Neuronal stem cell (in vitro differentiated cells): ENCODE results near the gene CEBPB.

Experiments used
- DNase-seq: peaks from one replicate; pipeline ENCODE4 v3.0.0-alpha.2; 2013; ENCODE audit warnings: low spot score
- H2AFZ ChIP-seq: one replicate; pipeline ENCODE4 v1.6.1; 2013; ENCODE audit warnings: mild to moderate bottlenecking, low read length, inconsistent platforms
- H2AK5ac ChIP-seq: 2 replicates; pipeline ENCODE4 v1.6.1; 2013; ENCODE audit warnings: low read depth, mild to moderate bottlenecking, inconsistent platforms, low read length, moderate library complexity, mixed read lengths
- H2BK120ac ChIP-seq: 2 replicates; pipeline ENCODE4 v1.6.1; 2013; ENCODE audit warnings: low read depth, mild to moderate bottlenecking, inconsistent platforms, low read length, moderate library complexity, mixed read lengths
- H2BK12ac ChIP-seq: one replicate; pipeline ENCODE4 v1.6.1; 2013; ENCODE audit warnings: low read length, inconsistent platforms
- H2BK15ac ChIP-seq: 2 replicates; pipeline ENCODE4 v1.6.1; 2013; ENCODE audit warnings: mild to moderate bottlenecking, low read length, inconsistent platforms, mixed read lengths
- H2BK5ac ChIP-seq: one replicate; pipeline ENCODE4 v1.6.1; 2013; ENCODE audit warnings: inconsistent platforms, mild to moderate bottlenecking, low read length, moderate library complexity
- H3K14ac ChIP-seq: one replicate; pipeline ENCODE4 v1.6.1; 2013; ENCODE audit warnings: low read length, inconsistent platforms
- H3K18ac ChIP-seq: 2 replicates; pipeline ENCODE4 v1.6.1; 2013; ENCODE audit warnings: low read length, inconsistent platforms
- H3K23ac ChIP-seq: 2 replicates; pipeline ENCODE4 v1.6.1; 2013; ENCODE audit warnings: low read depth, mild to moderate bottlenecking, mixed read lengths, low read length, inconsistent platforms; ENCODE audit not compliant: poor library complexity
- H3K27ac ChIP-seq: replicated peaks from 3 replicates; pipeline ENCODE4 v1.5.1; 2013; ENCODE audit warnings: low read length, inconsistent platforms
- H3K27me3 ChIP-seq, 3 experiments: 2 replicates each; pipeline ENCODE4 v1.6.1; 2013; ENCODE audit warnings: low read length in 3 of 3, mild to moderate bottlenecking in 2 of 3, inconsistent platforms in 1 of 3, low read depth in 1 of 3, mixed read lengths in 1 of 3, moderate library complexity in 1 of 3; ENCODE audit not compliant: control insufficient read depth in 3 of 3, insufficient read depth in 3 of 3
- H3K36me3 ChIP-seq, 2 donors: replicated peaks in 1 of 2; 2 replicates each; pipeline ENCODE4 v1.6.1; 2013; ENCODE audit warnings: low read length in 2 of 2; ENCODE audit not compliant: control insufficient read depth in 2 of 2, insufficient read depth in 2 of 2
- H3K4ac ChIP-seq: 2 replicates; pipeline ENCODE4 v1.6.1; 2013; ENCODE audit warnings: inconsistent platforms, mild to moderate bottlenecking, low read length, moderate library complexity
- H3K4me1 ChIP-seq, 2 donors: 1 replicate in 1 of 2; 2 replicates in 1 of 2; pipeline ENCODE4 v1.6.1; 2013; ENCODE audit warnings: low read length in 2 of 2, low read depth in 1 of 2; ENCODE audit not compliant: control insufficient read depth in 2 of 2, insufficient read depth in 1 of 2
- H3K4me2 ChIP-seq: one replicate; pipeline ENCODE4 v1.6.1; 2013; ENCODE audit warnings: mild to moderate bottlenecking, low read length, inconsistent platforms; ENCODE audit not compliant: insufficient read depth, poor library complexity, severe bottlenecking
- H3K4me3 ChIP-seq, 2 donors: 2 replicates each; pipeline ENCODE4 v1.5.1; 2013; ENCODE audit warnings: low read length in 2 of 2, mild to moderate bottlenecking in 2 of 2, inconsistent platforms in 1 of 2, moderate library complexity in 1 of 2
- H3K79me1 ChIP-seq: one replicate; pipeline ENCODE4 v1.6.1; 2013; ENCODE audit warnings: low read depth, mild to moderate bottlenecking, inconsistent platforms, low read length, moderate library complexity
- H3K9ac ChIP-seq: one replicate; pipeline ENCODE4 v1.6.1; 2013; ENCODE audit warnings: mild to moderate bottlenecking, low read depth, low read length, inconsistent platforms; ENCODE audit not compliant: poor library complexity
- H3K9me3 ChIP-seq, 2 donors: replicated peaks in 1 of 2; 2 replicates each; pipeline versions ENCODE3 to v1.6.1; 2013; ENCODE audit warnings: low read length in 2 of 2, mild to moderate bottlenecking in 2 of 2, inconsistent platforms in 1 of 2, low read depth in 1 of 2, mixed read lengths in 1 of 2, moderate library complexity in 1 of 2; ENCODE audit not compliant: control insufficient read depth in 2 of 2, insufficient read depth in 1 of 2
- H4K8ac ChIP-seq: one replicate; pipeline ENCODE4 v1.6.1; 2013; ENCODE audit warnings: low read depth, mild to moderate bottlenecking, inconsistent platforms, low read length, moderate library complexity
- H4K91ac ChIP-seq: one replicate; pipeline ENCODE4 v1.6.1; 2013; ENCODE audit warnings: low read length, low read depth, mild to moderate bottlenecking, inconsistent platforms; ENCODE audit not compliant: poor library complexity
- WGBS, 2 donors: extraction: QIAGEN DNeasy Blood & Tissue Kit; methylation state at CpG; one replicate each; pipeline ENCODE4 v1.1.7; 2013; ENCODE audit warnings: missing lambda C conversion rate in 2 of 2, mixed read lengths in 1 of 2; ENCODE audit not compliant: insufficient read length in 2 of 2, insufficient replicate concordance in 1 of 2; ENCODE audit errors: extremely low coverage in 2 of 2; 5-methylcytosine and 5-hydroxymethylcytosine counted together

Gene CEBPB

DNA sequence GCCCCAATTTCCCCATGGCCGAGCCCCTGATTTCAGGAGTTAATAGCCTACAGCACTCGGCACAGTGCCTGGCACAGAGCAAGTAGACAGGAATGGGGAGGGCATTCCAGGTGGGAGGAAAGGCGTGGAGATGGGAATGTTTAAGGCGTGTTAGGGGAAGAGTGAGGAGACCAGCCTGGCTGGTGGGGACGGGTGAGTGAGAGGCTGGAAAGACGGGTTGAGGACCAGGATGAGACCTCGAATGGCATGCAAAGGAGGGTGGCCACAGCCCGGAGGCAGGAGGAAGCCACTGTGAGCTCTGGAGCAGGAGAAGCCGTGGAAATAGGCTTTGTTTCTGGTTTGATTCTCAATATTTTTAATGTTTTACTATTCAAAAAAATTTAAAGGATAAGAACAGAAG, 49.5 kb downstream of the CEBPB start:
- Histone ChIP-seq H3K18ac (no peak overlapping the region), H3K4ac (no peak overlapping the region), H3K4me2 (no peak overlapping the region), H3K23ac (no peak overlapping the region), H3K79me1 (peaks cover 2% of the 10 kb centered on the region), H2AK5ac (peak overlapping the region; percentile 60), H3K9ac (no peak overlapping the region), H4K8ac (no peak overlapping the region), H3K4me1 (peaks cover 0 to 2% of the 10 kb centered on the region in 2 donors), H3K27me3 (no peaks in the 10 kb centered on the region), H2BK12ac (no peak overlapping the region), H4K91ac (no peak overlapping the region), H3K9me3 (no peaks in the 10 kb centered on the region), H2AFZ (no peak overlapping the region), H2BK15ac (no peak overlapping the region), H2BK5ac (no peak overlapping the region), H3K36me3 (no peaks in the 10 kb centered on the region), H2BK120ac (no peak overlapping the region), H3K4me3 (no peak overlapping the region), H3K14ac (no peak overlapping the region), H3K27ac (no peak overlapping the region)
- 100% methylated on average over 2 of the region's 9 CpGs; no CpG with 5 or more reads in 1 of the 2 donors for WGBS, 2 donors
- DNase-seq, result no peak

DNA sequence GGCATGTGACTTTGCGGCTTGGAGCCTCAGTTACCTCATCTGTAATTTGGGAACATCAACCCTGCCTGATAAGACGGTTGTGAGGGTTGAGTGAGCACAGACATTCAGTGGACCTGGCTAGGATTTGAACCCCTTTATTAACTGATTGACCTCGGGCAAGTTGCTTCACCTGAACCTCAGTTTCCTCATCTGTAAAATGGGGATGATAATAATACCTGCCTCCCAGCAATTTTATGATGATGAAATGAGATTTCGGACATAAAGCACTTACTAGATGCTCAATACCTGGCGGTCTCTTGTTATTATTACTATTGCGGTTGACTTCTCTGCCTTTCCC, 51.5 kb downstream of the CEBPB start:
- no peak overlapping the region for H3K23ac ChIP-seq
- H3K36me3 ChIP-seq, result no peaks in the 10 kb centered on the region
- H4K8ac ChIP-seq, result no peak overlapping the region
- H2BK15ac ChIP-seq, result no peak overlapping the region
- H3K4me3 ChIP-seq, result no peak overlapping the region
- WGBS, 2 donors, result no CpG with 5 or more reads among the region's 6 CpGs
- H2BK12ac ChIP-seq, result peak overlapping the region; percentile 95
- peaks cover 0 to 2% of the 10 kb centered on the region in 2 donors for H3K4me1 ChIP-seq
- H3K18ac ChIP-seq, result no peak overlapping the region
- no peak overlapping the region for H2AFZ ChIP-seq
- H3K27ac ChIP-seq, result no peak overlapping the region
- no peak overlapping the region for H3K14ac ChIP-seq
- no peak overlapping the region for H2BK120ac ChIP-seq
- H3K79me1 ChIP-seq, result peaks cover 2% of the 10 kb centered on the region
- no peak overlapping the region for H4K91ac ChIP-seq
- peaks cover 0 to 3% (median 0%) of the 10 kb centered on the region in 3 experiments for H3K27me3 ChIP-seq
- no peak overlapping the region for H3K4me2 ChIP-seq
- H2AK5ac ChIP-seq, result peak overlapping the region; percentile 53
- DNase-seq, result no peak
- H3K9ac ChIP-seq, result no peak overlapping the region
- H3K4ac ChIP-seq, result no peak overlapping the region
- no peak overlapping the region for H2BK5ac ChIP-seq
- no peaks in the 10 kb centered on the region for H3K9me3 ChIP-seq
